ENCODE measurements around the gene ROM1.

ROM1 gene

DNA sequence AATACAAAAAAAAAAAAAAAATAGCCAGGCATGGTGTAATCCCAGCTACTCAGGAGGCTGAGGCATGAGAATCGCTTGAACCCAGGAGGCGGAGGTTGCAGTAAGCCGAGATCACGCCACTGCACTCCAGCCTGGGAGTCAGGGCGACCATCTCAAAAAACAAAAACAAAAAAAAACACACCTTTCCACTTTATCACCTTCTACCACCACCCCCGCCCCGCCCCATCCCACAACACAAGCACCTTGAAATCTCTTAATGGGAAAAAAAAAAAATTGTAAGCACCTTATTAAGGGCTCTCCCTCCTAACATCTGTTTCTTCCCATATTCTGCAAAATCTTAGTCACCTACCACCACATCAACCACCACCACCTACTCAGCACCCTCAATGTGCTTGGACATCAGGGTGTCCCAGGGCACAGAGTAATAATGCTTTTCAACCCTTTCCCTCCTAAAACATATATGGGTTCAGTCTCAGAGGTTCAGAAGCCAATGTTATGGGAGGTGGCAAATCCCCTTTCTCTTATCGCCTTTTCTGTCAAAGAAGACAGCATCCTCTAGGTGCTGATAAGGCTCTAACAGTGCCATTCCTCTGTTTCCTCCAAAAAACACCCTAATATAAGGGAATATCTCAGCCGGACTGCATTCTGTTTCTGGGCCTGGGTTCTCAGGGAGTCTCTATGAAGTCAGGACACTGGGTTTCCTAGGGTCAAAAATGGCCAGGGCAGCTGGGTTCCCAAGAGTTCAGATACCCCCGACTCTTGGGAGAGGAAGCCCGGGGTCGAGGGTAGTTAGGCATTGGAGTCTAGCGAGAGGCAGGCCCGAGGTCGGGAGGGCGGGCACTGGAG, 39.3 kb downstream of the ROM1 start:
- peak; percentile 78 for DNase-seq

GRCh38 chr11:62654297-62654696, 41.2 kb downstream of the ROM1 start:
- no peak for DNase-seq

DNA sequence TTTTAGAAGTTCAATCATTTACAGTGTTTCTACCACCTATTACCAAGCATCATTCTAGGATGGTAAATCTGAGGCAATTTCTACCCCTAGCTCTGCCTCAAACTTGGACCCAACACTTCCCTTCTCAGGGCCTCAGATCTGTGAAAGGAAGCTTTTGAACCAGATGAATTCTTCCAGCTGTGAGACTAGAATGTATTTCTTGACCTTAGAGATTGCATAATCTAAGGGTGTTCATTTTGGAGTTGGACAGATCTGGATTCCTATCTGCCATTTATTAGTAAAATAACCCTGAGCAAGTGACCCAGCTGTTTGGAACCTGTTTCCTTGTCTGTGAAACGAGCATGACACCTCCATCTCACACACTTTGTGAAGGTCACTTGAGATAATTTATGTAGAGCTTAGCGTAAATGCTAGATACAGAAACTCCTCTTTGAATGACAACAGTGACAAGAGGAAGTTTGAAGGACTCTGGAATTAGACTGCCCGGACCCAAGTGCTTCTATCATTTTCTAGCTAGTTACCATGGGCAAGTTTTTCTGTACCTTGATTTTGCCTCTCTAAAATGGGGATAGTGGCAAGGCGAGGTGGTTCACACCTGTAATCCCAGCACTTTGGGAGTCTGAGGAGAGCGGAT, 43.9 kb downstream of the ROM1 start:
- DNase-seq = no peak

- DNase-seq = peak; percentile 70
These were observed 51.5 kb downstream of the ROM1 start for GRCh38 chr11:62664405-62665074.
